Stimulated activated CD4-positive, alpha-beta T cell treated with anti-CD3 and anti-CD28 coated beads, Interleukin-4, amount 100 ng/mL, for 24 hours (primary cell): Measurements from ENCODE around the gene MON1A.

ENCODE experiments used
- DNase-seq: peaks from one replicate; pipeline ENCODE4 v3.0.0-alpha.2; 2020

The MON1A gene

GRCh38 chr3:49882166-49882565 is 47.4 kb downstream of the MON1A start:
- no peak for DNase-seq

- DNase-seq, result no peak
Observed at GRCh38 chr3:49880581-49881315, 48.9 kb downstream of the MON1A start.

GRCh38 chr3:49879721-49880120 is 49.9 kb downstream of the MON1A start:
- DNase-seq, result no peak

GRCh38 chr3:49878686-49879085 is 50.9 kb downstream of the MON1A start:
- DNase-seq, result no peak

GRCh38 chr3:49877716-49878115 is 51.9 kb downstream of the MON1A start:
- DNase-seq, result no peak

GRCh38 chr3:49876567-49876966 is 53.0 kb downstream of the MON1A start:
- no peak for DNase-seq

GRCh38 chr3:49873623-49874022 is 56.0 kb downstream of the MON1A start:
- DNase-seq, result no peak

GRCh38 chr3:49872801-49873281 is 56.8 kb downstream of the MON1A start:
- DNase-seq, result no peak

- no peak for DNase-seq
Observed at GRCh38 chr3:49871531-49872153, 58.0 kb downstream of the MON1A start.

GRCh38 chr3:49869525-49870126 is 60.0 kb downstream of the MON1A start, which contains the start of gene CAMKV:
CAMKV (minus strand) TSS chr3:49869906; CDS start chr3:49862388, 7,518 bp downstream.
- DNase-seq, result peak; percentile 14

- no peak for DNase-seq
Observed at GRCh38 chr3:49868862-49869466, 60.6 kb downstream of the MON1A start.

GRCh38 chr3:49867871-49868321 is 61.7 kb downstream of the MON1A start:
- no peak for DNase-seq

- no peak for DNase-seq
Observed at GRCh38 chr3:49867400-49867799, 62.2 kb downstream of the MON1A start.

GRCh38 chr3:49865198-49865784 is 64.3 kb downstream of the MON1A start:
- no peak for DNase-seq

- no peak for DNase-seq
Observed at GRCh38 chr3:49864505-49864904, 65.1 kb downstream of the MON1A start.

GRCh38 chr3:49859576-49860305 is 69.9 kb downstream of the MON1A start:
- DNase-seq, result no peak
